Posterior cingulate gyrus (tissue), 11 donors: Measurements from ENCODE around the gene ASTN1.

Experiments used
- DNase-seq, 10 donors: peaks; one replicate each; pipeline versions ENCODE4 v3.0.0 to v3.0.0-alpha.2; 2020 to 2021; ENCODE audit warnings: mixed read lengths in 3 of 10
- intact Hi-C: fragments of 100-400 bp; cut with DNase I; formaldehyde crosslinking; loops from one replicate; pipeline ENCODE4 v1.15.1; 2023

Gene ASTN1

DNA sequence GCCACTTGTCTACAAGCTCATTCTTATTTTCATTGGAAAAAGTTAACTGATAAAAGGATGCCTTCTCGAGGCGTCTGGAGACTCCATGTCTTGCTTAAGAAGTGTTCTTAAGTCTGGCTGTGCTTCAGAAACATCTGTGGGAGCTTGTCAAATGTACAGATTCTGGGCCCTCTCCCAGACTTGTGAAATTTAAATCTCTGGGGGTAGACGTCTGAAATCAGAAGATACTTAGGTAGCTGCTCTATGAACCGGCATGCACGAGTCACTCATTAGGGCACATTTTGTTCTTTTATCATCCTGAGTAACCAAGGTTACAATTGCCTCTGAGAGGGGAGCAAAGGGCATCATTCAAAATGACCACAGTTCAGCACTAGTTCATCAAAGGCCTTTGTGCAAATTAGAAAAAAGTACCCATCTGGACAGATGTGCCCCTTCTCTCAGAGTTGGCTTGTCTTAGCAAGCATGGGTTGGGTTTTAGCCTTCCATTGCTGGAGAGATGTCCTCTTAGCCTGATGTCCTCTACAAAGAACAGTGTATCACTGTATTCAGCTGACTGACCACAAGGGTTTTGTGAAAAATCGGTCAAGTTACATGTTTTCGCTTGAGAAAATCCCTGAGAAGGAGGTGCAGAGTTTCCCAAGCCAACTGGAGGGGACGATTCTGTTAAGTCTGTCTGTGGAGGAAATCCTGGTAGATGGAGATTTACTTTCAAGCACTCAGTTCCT is 156.9 kb downstream of the ASTN1 start:
- no peak for DNase-seq
- intact Hi-C loops: no loop called here

DNA sequence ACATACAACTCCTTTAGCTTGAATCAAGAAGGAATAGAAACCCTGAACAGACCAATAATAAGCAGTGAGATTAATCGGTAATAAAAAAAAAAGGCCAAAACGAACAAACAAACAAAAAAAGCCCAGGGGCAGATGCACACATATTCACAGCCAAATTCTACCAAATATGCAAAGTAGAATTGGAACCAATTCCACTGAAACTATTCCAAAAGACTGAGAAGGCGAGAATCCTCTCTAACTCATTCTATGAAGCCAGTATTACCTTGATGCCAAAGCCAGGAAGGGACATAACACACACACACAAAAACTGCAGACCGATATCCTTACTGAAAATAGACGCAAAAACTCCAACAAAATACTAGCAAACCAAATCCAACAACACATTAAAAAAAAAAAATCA is 161.6 kb downstream of the ASTN1 start:
- DNase-seq: no peak
- intact Hi-C loops: no loop called here

DNA sequence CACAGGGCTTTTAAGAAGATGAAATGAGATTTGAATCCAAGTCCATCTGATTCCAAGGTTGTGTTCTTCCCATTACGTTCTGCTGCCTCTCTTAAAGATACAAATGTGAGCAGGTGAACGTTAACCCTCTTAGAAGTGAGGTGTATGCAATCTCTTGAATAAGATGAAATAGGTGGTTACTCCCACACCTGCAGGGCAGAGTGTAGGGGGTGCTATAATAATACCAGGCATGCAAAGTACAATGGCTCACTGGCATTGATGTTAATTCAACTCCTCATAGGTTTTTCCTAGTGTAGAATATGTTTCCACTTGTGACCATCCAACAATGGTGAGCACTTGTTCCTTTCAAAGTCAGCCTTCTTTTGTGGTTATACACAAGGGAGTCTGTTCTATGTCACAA is 163.0 kb downstream of the ASTN1 start:
- intact Hi-C loops: no loop called here
- no peak for DNase-seq

DNA sequence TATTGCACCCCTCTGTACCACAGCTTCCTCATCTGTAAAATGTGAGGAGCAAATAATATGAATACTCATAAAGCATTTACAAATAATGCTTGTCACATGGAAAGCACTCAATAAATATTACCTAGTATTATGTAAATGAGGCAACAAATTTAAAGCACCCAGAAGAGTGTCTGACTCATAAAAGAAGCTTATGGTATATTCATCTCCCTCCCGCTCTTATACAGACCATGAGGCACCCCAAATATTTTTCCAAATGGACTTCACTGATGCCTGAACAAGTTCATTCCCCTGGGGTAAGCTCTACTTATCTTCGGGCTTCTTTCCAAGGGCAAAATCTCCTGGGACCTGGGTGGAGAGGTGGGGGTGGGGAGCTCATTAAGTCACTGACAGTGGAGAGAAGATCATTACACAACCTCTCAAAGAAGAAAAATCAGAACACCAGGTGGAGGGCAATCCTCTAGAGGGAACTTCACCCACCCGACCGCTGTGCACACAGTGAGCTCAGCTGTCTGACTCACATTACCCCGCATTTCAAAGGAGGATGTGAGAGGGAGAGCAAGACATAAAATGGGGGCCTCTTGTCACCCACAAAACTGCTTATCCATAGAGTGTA is 166.2 kb downstream of the ASTN1 start:
- intact Hi-C loops: no loop called here
- DNase-seq: no peak

DNA sequence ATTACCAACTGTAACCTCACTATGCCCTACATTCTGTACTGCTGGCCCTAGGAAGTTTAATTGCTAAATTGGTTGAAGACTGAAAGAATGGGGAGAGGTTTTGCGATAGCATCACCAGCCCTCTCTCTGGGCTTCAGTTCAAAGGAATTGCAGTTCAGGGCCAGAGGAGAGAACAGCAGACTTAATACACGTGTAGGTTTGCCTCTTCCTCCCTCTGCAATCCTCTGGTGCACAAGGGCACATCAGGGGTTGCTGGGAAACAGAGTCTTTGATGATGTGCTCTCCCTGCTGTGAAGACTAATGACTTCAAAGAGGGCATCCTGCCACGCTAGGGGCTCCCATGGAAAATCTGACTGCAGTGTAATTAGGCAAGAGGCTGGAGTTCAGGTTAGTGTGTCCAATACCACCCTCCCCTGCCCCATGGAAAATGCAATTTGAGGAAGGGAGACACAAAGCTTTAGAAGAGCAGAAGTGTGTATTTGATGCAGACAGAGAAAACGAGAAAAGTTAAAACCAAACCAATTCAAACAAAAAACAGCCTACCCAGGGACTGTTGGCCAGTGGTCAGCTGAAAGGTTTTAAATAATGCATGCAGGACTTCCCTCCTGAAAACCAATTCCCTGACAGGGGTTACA is 167.9 kb downstream of the ASTN1 start:
- DNase-seq: no peak
- intact Hi-C loops: no loop called here

DNA sequence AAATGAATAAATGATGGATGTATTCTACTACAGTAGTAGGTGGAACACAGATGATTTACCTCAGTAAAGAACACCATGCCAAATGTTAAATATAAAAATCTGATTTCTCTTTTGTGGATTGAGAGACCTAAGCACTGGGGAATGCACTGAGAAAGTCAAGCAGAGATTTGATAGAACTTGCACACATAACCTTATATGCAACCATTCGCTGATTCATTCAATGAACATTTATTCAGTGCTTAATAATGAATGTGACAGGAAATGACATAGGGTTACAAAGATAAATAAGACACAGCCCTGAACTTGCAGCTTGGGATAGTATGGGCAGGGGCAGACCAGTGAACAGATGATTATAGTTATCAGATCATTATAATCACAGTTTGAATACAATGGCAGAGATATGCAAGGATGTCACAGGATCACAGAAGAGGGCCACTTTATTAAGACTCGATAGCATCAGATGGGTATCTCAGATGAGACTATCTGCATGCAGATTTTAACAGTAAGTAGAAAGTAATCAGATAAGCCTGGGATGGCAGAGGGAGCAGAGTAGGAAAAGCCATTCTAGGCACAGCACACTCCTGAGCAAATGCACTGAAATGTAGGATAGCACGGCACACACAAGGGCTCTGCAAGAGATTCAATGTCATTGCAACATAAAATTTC is 169.4 kb downstream of the ASTN1 start:
- intact Hi-C loops: no loop called here

DNA sequence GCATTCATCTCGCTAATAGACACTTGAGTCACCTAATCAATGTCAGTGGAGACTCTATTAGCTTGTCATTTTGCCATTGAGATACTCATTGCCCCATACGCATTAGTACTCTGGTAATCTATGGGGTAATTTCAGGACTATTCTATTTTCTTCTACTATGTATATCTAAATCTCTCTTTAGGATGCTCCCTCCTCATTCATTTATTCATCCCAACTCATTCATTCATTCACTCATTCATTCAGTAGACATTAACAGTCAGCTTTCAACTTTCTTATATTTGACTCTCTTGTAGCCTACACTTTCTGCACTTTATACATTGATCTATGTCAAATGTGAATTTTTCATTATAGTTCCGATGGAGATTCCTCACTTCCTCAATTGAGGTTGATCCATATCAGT is 170.9 kb downstream of the ASTN1 start:
- intact Hi-C loops: no loop called here
- DNase-seq: no peak

More for the DNA sequence above, 169.4 kb downstream of the ASTN1 start:
- DNase-seq: no peak

DNA sequence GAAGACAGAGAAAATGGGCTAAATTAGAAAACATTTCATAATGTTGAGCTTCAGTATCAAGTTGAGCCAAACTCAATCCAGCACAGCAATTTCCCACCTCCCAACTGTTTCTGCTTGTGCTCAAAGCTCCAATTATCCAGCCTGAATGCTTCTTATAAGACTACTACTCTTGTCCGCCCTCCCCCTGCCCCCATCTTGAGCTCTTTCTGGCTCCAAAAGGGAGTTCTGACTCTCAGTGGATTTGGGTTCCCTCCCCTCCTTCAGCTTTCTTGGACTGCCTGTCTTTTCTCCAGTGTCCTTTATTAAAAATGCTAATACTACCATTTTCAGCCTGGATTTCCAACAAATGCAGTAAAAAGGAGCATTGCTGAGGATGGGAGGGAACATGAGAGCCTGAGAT is 174.8 kb downstream of the ASTN1 start:
- DNase-seq: peak in 1 of 10 donors; percentile 21
- intact Hi-C loops: no loop called here

DNA sequence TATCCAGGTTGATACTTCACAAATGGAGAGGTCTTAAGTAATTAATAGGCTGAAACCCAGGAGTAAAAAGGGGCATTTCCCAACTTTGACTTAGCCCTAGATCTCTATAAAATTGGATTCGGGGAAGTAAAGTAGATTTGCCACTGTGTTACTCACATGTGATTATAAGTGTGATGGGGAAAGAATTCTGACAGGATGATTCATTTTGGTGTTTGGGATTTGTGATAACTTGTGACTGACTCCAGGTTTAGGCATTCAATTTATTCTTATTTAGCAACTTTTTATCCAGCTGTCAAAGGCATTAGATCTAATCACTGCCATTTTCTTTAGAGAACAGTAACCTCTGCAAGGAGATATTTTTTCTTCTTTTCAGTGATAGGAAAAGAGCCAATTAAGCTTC is 175.5 kb downstream of the ASTN1 start:
- DNase-seq: no peak
- intact Hi-C loops: no loop called here

DNA sequence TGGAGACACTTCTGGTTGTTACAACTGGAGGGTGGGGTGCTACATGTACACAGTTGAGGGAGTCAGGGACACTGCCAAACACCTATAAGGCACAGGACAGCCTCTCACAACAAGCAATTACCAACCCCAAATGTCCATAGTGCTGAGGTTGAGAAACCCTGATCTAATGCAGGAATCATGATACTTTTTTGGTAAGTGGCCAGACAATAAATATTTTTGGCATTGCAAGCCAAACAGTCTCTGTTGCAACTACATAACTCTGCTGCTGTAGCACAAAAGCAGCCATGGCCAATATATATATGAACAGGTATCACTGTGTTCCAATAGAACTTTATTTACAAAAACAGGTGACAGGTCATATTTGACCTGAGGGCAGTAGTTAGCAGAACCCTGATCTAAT is 177.5 kb downstream of the ASTN1 start:
- intact Hi-C loops: no loop called here
- DNase-seq: no peak

DNA sequence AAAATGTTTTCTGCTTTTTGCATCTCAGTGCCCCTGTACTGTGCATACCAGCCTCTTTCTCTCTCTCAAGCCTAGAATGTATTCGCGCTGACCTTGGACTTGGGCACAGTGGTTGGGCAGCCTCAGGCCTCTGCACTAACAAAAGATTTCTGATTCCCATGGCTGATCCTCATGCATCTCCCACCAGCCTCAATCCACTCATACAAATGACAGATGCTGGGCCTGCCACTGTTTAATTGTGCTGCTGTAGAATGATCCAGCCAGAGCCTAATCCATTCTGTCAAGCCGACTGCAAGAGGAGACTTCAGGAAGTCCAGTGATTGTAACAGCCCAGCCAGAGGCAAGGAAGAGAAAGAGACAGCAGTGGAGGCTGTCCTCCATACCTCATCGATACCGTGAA is 180.8 kb downstream of the ASTN1 start:
- DNase-seq: no peak
- intact Hi-C loops: no loop called here

DNA sequence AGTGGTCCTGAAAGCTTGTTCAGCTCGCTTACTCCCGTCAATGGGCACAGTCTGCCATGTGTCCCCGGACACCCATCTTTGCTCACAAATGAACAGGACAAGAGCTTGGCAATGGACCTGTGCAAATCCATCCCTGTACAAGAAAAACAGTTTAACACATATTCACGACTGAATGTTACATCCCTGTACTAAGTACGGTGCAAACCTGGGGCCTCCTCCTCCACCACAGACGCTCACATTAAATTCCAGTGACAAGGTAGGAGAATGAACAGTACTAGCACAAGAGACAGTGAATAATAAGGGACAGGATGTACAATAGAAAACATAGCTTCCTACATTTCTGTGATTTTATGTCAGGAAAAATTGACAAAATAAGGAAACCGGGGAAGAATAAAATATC is 187.7 kb downstream of the ASTN1 start:
- DNase-seq: no peak
- intact Hi-C loops: no loop called here

DNA sequence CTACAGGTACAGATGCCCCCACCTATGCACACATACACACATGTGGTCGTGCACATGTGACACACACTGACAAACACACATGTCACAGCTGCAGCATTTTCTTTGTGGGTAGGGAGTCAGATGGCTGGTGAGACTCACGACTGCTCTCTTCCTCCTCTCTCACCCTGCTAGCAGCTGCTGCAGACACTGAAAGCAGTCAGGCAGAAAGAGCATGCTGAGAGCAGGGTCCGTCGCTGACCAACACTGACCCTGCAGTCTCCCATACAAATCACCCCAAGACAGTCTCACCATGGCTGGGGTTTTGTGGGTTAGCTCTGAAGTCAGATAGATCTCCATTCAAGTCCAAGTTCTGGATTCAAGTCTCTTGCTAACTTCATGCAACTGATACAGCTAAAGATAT is 188.3 kb downstream of the ASTN1 start:
- DNase-seq: no peak
- intact Hi-C loops: no loop called here

DNA sequence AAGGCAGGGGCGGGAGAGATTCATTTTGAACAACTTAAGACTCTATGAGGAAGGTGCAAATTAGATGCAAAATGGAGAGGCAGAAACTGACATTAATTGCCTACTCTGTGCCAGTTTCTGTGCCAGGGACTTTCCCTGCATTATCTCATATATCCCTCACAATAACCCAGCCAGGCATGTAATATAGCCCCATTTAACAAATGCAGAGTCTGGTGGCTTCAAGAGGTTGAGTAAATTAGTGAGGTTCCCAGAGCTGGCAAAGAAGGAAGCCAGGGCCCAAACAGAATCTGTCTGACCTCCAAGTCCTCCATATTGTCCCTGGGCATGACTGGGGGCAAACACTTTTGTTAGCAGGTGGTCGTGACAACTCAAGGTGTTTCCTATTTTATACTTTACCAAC is 199.8 kb downstream of the ASTN1 start:
- intact Hi-C loops: no loop called here
- no peak for DNase-seq

DNA sequence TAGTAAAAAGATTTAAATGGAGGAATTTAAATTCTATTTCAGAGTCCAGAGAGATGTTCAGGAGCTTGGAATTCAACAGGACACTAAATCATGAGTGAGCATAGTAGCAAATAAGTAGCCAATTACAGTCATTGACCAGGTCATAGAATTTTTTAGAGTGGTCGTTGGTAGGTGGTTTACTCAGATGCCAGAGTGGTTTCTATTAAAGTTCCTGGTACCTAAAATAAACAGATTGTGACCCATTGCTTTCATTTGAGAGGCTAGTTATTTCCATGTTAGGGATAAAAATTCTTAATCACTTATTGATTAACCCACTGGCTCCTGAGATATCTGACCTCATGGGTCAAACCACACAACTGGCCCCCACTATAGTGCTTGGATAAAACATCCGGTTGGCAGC is 201.3 kb downstream of the ASTN1 start:
- intact Hi-C loops: no loop called here
- no peak for DNase-seq

DNA sequence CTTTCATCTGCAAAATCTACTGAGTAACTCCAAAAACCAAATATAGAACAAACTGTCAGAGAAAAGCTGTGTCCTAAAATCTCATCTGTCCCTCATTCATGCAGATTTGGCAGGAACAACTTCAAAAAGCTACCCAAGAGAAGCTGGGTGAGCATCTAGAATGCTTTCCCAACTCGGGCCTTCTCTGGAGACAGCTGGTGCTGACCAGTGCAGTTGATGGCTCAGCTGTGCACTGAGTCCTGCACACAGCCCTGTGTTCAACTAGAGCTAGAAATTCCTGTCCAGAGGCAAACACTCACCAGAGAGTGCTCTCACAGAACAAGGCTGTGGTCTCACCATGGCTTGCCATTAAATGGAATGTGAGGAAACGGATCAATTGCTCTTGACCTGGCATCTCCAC is 202.8 kb downstream of the ASTN1 start:
- intact Hi-C loops: no loop called here
- DNase-seq: peak in 2 of 10 donors; percentile 28 to 82

DNA sequence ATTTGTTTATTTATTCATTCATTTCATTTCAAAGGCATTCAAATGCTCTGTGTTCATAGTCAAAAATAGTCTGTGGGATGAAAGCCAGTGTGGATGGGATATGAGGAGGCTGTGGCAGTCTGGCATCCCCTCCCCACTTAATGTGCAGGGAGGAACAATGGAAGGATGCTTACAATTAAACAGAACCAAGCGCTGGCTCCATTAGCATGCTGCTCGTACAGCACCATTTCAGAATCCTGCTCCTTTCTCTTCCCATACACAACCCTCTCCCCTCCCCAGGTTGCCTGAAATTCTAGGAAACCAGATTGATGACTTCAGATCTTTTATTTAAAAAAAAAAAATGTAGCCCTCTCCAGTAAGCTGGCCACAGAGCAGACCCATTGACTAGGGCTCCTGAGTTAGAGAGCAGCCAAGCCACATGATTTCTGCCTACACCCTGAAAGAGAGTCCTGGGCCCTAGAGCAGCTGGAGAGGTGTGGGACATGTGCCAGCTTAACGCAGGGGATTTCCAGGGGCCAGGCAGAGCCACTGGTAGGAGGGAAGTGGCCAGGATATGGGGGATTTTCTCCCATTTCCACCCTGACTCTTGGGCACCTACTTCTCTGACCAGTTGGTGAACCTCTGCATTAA is 205.2 kb downstream of the ASTN1 start:
- intact Hi-C loops: no loop called here

DNA sequence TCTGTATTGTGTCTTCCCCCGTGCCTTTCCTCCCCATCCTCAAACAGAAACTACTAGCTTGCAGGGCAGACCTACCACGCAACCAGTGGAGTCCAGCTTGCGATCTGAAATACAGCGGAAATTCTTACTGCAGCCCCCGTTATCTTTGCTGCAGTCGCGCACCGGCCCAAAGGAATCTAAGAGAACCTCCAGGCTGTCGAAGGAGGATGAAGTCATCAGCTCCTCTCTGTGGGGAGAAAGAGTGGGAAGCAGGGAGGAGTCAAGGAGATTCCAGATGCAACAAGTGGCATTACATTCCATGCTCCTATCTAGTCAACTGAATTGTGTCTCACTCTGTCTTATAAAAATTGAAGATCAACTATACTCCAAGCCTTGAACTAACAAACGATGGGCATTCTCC is 206.9 kb downstream of the ASTN1 start:
- intact Hi-C loops: no loop called here
- no peak for DNase-seq

More for the DNA sequence above, 205.2 kb downstream of the ASTN1 start:
- no peak for DNase-seq

DNA sequence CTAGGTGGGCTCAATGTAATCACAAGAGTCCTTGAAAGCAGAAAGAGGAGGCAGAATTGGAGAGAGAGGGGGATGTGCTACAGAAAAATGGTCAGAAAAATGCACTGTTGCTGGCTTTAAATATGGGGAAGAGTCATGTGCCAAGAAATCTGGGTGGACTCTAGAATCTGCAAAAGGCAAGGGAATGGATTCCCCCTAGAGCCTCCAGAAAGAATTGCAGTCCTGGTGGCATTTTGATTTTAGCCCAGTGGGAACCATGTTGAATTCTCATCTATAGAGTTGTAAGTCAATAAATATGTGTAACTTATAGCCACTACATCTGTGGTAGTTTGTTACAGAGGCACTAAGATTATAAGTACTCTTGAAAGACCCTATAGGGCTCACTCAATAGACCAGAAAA is 210.3 kb downstream of the ASTN1 start:
- DNase-seq: no peak
- intact Hi-C loops: no loop called here

DNA sequence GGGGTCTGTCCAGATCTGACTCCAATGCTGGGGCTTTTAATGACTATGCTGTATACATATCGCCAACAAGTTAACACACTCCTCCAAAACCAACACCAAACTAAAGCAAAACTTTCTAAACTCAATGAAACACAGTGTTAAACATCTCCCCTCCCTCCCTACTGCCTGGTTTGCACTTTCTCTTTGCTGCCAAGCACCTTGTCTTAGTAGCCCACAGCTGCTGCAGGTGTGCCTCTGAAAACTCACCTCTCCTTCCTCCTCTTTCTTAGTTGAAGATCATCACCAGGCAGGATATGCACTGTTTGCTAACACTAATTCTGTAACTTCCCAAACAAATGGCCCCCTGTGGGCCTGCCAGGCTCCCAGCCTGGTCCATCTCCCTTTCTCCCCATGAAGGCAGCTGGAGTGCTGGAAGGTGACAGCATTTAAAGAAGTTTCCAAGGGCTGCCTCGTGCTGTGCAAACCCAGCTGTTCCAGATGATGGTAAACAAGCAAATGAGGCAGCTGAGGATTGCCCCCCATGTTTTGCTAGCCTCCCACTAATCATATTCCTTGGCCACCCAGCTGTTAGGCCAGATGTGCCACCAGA is 213.7 kb downstream of the ASTN1 start:
- no peak for DNase-seq
- intact Hi-C loops: no loop called here
